IPS DF 6.9 (cell line): ENCODE results near the gene LILRB2.
"Not testable (repeated sequence)": the region's sequence is repeated elsewhere in the genome, so short reads cannot be mapped to it uniquely, and the experiment has no call there.

Experiments
- DNase-seq: peaks from one replicate; pipeline ENCODE4 v3.0.0-alpha.2; 2013; ENCODE audit warnings: low read depth, low spot score
- H3K27ac ChIP-seq: one replicate; pipeline ENCODE4 v1.5.1; 2013; ENCODE audit warnings: low read length, control low read depth
- H3K27me3 ChIP-seq: 2 replicates; pipeline ENCODE4 v1.6.1; 2013; ENCODE audit warnings: mild to moderate bottlenecking, low read length; ENCODE audit not compliant: control insufficient read depth, insufficient read depth
- H3K36me3 ChIP-seq: 2 replicates; pipeline ENCODE4 v1.6.1; 2013; ENCODE audit warnings: low read length; ENCODE audit not compliant: control insufficient read depth, insufficient read depth
- H3K4me1 ChIP-seq: 2 replicates; pipeline ENCODE4 v1.6.1; 2013; ENCODE audit warnings: low read length; ENCODE audit not compliant: control insufficient read depth, insufficient read depth
- H3K4me3 ChIP-seq: 2 replicates; pipeline ENCODE4 v1.5.1; 2013; ENCODE audit warnings: mild to moderate bottlenecking, low read length
- H3K9me3 ChIP-seq: 2 replicates; pipeline ENCODE4 v1.6.1; 2013; ENCODE audit warnings: low read length, inconsistent platforms; ENCODE audit not compliant: control insufficient read depth, insufficient read depth
- WGBS: extraction: QIAGEN DNeasy Blood & Tissue Kit; methylation state at CpG from one replicate; pipeline ENCODE4 v1.1.7; 2013; ENCODE audit warnings: mixed read lengths, missing lambda C conversion rate; ENCODE audit not compliant: insufficient read length, insufficient coverage; 5-methylcytosine and 5-hydroxymethylcytosine counted together

Gene LILRB2

DNA sequence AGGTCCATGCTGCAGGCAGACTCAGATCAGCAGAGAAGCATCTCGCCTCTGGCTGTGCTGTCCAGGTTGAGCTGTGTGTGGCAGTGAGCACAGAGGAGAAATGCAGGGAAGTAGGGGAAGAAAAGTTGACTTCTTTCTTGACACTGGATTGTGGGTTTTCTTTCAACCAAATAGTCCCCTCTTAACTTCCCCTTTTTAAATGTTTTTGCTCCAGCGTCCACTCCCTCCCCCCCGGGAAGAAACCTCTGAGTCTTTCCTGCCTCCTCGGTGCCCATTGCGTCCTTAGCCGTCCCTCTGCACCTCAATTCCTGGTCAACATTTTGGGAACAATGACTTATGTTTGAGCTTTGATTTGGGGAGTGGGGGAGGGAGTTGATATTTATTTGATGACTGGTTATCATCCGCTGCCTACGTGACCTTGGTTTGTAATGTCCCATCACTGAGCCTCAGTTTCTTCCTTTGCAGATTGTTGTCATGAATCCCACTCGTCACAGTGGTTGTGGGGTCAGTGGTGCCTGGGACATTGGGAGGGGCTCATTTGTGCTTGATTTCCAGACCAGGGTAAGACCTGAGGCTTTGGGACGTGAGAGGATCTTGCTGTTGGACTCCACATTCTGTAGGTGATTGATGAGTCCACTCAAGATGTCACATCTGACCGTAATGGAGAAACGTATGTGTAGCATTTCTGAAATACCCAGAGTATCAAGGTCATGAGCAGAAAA lies at the start of gene LILRB2:
TSS of gene LILRB2 (minus strand) at position 104 of the 722 bp plus-strand sequence. CDS start 614 bp downstream, outside the sequence.
- H3K9me3 ChIP-seq: no peaks in the 10 kb centered on the region
- no peaks in the 10 kb centered on the region for H3K27me3 ChIP-seq
- no peaks in the 10 kb centered on the region for H3K36me3 ChIP-seq
- WGBS: no CpG with 5 or more reads among the region's 12 CpGs
- no peaks in the 10 kb centered on the region; the same call in 1 of the 2 replicates for H3K4me1 ChIP-seq
- no peak for DNase-seq
- H3K27ac ChIP-seq: no peak within 1 kb of the TSS
- no peak within 1 kb of the TSS for H3K4me3 ChIP-seq

DNA sequence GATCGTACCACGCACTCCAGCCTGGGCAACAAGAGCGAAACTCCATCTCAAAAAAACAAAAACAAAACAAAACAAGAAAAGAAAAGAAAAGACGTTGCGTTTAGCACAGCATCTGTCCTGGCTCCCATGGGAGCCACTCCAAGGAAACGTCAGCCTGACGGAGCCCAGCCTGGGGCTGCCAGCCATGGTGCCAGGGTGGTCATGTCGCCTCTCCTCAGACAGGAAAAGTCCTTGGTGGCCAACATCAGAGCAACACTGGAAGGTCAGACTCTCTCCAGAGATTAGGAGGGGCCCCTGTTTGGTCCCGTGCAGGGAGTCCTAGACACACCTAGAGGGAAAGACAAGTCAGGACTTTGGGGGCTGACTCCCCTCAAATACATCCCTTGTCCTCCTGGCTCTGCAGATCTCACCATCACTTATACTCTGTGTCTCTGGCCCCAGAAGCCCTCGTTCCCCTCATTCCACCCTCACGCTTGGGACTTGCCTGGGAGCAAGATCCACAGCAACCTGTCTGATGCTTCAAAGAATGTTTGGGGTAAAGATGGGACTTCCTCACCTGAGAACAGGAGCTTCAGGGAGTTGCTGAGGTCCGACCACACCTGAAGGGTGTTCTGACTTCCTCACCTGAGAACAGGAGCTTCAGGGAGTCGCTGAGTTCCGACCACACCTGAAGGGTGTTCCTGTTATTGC lies 48.7 kb upstream of the LILRB2 start:
- no CpG with 5 or more reads among the region's 14 CpGs for WGBS
- Histone ChIP-seq H3K4me3 (no peak overlapping the region), H3K4me1 (no peaks in the 10 kb centered on the region), H3K36me3 (no peaks in the 10 kb centered on the region), H3K9me3 (peaks cover 2% of the 10 kb centered on the region; the same call in 1 of the 2 replicates), H3K27ac (no peak overlapping the region), H3K27me3 (no peaks in the 10 kb centered on the region)
- no peak for DNase-seq

DNA sequence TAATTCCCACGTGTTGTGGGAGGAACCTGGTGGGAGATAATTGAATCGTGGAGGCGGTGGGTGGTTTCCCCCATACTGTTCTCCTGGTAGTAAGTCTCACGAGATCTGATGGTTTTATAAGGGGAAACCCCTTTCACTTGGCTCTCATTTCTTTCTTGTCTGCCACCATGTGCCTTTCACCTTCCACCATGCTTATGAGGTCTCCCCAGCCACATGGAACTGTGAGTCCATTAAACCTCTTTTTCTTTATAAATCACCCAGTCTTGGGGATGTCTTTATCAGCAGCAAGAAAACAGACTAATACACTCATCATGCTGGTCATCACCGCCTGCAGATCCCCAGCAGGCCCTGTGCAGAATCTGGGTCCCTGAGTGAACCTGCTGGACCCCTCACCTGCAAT lies 47.9 kb upstream of the LILRB2 start:
- DNase-seq, H3K4me1 ChIP-seq, H3K9me3 ChIP-seq, H3K27me3 ChIP-seq, H3K36me3 ChIP-seq, H3K4me3 ChIP-seq, H3K27ac ChIP-seq: not testable (repeated sequence)
- WGBS: no CpG with 5 or more reads among the region's 5 CpGs

- DNase-seq: no peak
- H3K4me3 ChIP-seq: no peak overlapping the region
- no peaks in the 10 kb centered on the region for H3K36me3 ChIP-seq
- H3K27me3 ChIP-seq: no peaks in the 10 kb centered on the region
- no CpG with 5 or more reads among the region's 5 CpGs for WGBS
- peaks cover 2% of the 10 kb centered on the region; the same call in 1 of the 2 replicates for H3K9me3 ChIP-seq
- no peak overlapping the region for H3K27ac ChIP-seq
- no peaks in the 10 kb centered on the region for H3K4me1 ChIP-seq
Measured at GRCh38 chr19:54325631-54326030, 44.7 kb upstream of the LILRB2 start.

DNA sequence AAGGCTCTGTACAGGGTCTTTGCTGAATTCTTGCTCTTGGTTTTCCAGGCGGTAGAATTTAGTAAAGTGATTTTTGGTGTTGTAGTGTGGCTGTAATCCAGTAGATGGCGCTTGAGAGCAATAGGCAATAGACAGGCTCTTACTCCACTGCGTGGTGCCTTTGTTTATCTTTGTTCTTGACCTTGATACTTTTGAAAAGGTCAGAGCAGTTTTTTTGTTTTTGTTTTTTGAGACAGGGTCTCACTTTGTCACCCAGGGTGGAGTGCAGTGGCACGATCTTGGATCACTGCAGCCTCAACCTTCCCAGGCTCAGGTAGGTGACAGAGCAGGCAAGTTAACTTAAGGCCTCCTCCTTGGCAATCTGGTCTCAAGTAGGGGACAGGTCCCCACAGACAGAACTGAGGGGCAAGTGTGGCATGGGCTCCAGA lies 44.3 kb upstream of the LILRB2 start:
- Histone ChIP-seq H3K4me1 (no peaks in the 10 kb centered on the region), H3K4me3 (no peak overlapping the region), H3K27ac (no peak overlapping the region), H3K9me3 (no peaks in the 10 kb centered on the region; the same call in 1 of the 2 replicates), H3K27me3 (no peaks in the 10 kb centered on the region), H3K36me3 (no peaks in the 10 kb centered on the region)
- peak; percentile 9 for DNase-seq
- WGBS: no CpG with 5 or more reads among the region's 4 CpGs

- Histone ChIP-seq H3K36me3 (no peaks in the 10 kb centered on the region), H3K27me3 (no peaks in the 10 kb centered on the region), H3K4me1 (no peaks in the 10 kb centered on the region), H3K4me3 (no peak overlapping the region), H3K9me3 (no peaks in the 10 kb centered on the region), H3K27ac (no peak overlapping the region)
- DNase-seq: no peak
- WGBS: no CpG with 5 or more reads among the region's 3 CpGs
Measured at GRCh38 chr19:54324071-54324470, 43.2 kb upstream of the LILRB2 start.

- not testable (repeated sequence) for H3K9me3 ChIP-seq, H3K4me3 ChIP-seq, DNase-seq, H3K4me1 ChIP-seq, H3K36me3 ChIP-seq, H3K27me3 ChIP-seq, H3K27ac ChIP-seq
- no CpG with 5 or more reads among the region's 13 CpGs for WGBS
Measured at GRCh38 chr19:54322934-54323333, 42.0 kb upstream of the LILRB2 start.

- H3K4me3 ChIP-seq, H3K27me3 ChIP-seq, H3K36me3 ChIP-seq, H3K4me1 ChIP-seq, H3K9me3 ChIP-seq, H3K27ac ChIP-seq, DNase-seq: not testable (repeated sequence)
- WGBS: no CpG with 5 or more reads among the region's 13 CpGs
Measured at GRCh38 chr19:54322295-54322694, 41.4 kb upstream of the LILRB2 start.

DNA sequence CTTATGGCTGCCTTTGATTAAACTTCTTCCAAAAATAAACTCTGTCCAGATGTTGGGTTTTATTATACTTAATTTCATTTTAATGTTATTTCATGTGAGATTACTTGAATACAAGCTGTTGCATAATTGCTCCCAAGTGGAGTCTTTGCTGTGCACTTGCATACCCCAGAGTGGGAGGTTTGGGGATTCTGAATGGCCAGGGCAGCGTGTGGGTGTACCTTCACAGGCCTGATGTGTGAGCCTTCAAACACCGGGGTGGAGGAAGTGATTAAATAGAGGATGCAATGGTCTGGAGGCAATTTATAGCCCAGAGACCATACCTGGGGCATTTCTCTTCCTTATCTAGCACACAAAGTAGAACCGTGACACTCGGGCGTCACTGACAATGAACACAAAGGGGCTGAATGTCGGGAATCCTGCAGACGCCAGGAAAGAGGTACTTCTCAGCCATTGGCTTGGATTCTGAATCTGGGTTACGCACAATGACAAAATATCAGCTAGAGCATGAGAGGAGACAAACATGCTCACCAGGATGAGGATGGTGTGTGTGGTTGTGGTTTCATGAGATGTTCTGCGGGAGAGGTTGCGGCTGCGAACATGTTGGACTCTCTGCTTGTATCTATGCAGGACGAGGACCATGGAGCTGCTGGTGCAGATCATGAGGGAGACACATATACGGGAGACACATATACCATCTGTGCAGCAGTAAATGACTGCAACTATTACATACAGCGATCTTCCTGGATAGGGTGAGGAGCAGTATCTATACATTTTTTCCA lies 39.2 kb upstream of the LILRB2 start:
- no peaks in the 10 kb centered on the region for H3K4me1 ChIP-seq
- no peaks in the 10 kb centered on the region for H3K36me3 ChIP-seq
- H3K27me3 ChIP-seq: no peaks in the 10 kb centered on the region
- DNase-seq: no peak
- no peaks in the 10 kb centered on the region for H3K9me3 ChIP-seq
- no peak overlapping the region for H3K27ac ChIP-seq
- WGBS: no CpG with 5 or more reads among the region's 14 CpGs
- H3K4me3 ChIP-seq: no peak overlapping the region

GRCh38 chr19:54319049-54319448 lies 38.1 kb upstream of the LILRB2 start:
- Histone ChIP-seq H3K4me3 (no peak overlapping the region), H3K27ac (no peak overlapping the region), H3K9me3 (no peaks in the 10 kb centered on the region), H3K36me3 (no peaks in the 10 kb centered on the region), H3K4me1 (no peaks in the 10 kb centered on the region), H3K27me3 (no peaks in the 10 kb centered on the region)
- DNase-seq: no peak
- WGBS: no CpG with 5 or more reads among the region's 7 CpGs
